Renal cortex interstitium (tissue), 11 donors: ENCODE data around the gene DLX6. TPM values are rescaled to one million over a fixed set of nuclear protein-coding genes. Genes with fewer than 3 reads are reported as not detected.
"Not testable (repeated sequence)": the region's sequence is repeated elsewhere in the genome, so short reads cannot be mapped to it uniquely, and the experiment has no call there.

Experiments used
- DNase-seq, 11 donors: peaks; one replicate each; pipeline ENCODE4 v3.0.0-alpha.2; 2013; ENCODE audit warnings: low read depth in 9 of 11, low spot score in 4 of 11; ENCODE audit errors: extremely low read depth in 1 of 11
- polyA plus RNA-seq, 3 donors: library from polyadenylated mRNA; unstranded; fragments of 120-200 nt; gene quantifications; one replicate each; pipeline ENCODE4 v1.2.1, GENCODE V29; 2013; ENCODE audit not compliant: insufficient read length in 3 of 3

DLX6 gene
- polyA plus RNA-seq, 3 donors, result not detected

DNA sequence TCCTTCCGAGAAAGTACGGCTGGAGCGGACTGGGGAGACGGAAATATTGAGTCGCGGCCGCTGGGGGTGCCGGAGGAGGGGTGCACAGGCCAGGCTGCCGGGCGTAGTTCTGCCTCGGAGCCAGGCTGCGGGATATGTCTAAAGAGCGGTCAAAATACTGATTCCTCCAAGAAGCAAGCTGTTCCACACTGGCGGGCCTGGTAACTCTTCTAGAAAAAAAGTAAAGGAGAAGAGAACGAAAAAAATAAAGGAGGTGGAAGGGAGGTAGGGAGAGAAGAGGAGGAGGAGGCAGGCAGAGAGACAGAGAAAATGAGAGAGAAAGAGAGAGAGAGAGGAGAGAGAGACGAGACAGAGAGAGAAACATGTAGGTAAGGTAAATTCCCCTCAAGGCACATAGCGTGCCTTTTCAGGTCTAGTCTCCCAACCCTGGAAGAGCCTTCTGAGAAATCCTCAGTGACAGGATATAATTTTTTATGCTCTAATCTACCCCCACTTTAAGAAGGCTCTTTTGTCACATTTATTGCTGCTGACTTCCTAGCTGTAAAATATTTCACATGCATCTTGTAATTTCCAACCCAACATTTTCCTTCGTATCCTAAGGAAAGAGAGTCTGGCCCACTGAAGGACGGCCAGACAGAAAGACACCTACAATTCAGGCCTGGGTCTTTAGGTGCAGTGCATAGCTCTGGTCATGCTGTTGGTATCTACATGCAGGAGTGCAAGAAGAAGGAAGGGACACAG is 13.6 kb downstream of the DLX6 start:
- DNase-seq, result no peak

DNA sequence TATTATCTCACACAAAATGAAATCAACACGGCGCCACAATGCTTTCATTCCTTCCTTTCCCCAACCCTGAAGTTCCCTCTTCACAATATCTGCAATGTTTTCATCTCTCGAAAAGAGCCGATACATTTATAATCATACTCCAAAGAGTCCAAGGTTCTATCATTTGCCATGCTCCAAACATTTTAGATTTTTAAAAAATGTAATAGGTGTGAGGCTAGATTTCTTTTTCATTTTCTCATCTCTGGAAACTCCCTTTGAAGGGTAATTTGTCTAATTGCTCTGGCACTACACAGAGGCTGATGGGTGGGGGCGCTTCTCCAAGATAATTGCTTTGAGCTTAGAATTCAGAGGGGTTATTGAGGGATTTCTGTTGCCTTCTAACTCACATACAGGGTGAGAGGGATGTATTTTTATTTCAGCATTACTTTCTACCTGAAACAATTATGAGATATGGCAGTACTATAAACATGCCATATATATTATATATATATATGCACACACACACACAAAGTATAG is 14.4 kb downstream of the DLX6 start:
- DNase-seq, result no peak

DNA sequence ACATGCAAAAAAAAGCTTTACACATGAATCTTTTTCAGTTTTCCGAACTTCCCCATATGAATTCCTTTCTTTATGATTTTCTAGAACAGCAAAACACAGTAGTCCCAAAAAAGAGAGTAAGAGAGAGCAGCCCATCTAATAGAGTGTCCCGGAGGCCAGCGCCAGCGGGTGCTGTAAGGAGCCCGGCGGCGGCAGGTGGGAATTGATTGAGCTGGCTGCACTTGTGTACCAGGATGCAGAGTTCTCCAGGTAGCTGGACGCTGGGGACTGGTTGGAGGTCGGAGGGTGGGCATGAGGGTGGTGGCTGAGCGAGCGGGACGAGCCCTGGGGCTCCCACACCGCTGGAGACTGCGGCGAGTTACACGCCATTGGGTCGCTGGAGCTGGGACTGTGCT is 15.2 kb downstream of the DLX6 start:
- no peak for DNase-seq

DNA sequence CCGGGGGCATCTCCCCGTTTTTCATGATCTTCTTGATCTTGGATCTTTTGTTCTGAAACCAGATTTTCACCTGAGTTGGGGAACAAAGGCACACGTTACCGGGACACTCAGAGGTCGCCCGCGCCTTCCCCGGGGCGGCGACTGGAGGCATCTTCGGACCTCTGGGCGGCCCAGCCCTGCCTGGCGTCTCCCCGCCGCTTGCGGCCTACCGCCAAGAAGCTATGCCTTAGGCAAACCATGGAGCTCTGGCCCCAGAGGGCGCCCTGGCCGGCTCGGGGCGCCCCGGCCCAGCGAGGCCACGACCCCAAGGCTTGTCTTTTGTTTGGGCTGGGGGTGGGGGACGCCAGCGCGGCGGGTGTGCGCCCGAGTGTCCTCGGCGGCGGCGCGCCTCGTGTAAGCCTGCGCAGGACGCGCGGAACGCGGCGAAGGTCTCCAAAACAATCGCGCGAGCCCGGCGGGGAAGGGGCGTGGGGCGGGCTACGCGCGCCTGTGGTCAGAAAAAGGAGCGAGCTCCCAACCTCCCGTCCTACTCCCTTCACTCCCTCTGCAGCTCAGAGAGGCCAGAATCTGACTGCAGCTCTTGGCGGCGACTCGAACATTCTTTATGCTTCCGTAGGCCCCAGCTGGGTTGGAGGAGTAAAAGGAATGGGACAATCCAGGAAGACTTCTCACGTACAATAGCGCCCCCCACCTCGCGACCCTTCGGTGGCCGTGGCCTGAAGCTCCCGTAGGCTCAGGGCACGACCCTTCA is 15.8 kb downstream of the DLX6 start:
- no peak for DNase-seq

DNA sequence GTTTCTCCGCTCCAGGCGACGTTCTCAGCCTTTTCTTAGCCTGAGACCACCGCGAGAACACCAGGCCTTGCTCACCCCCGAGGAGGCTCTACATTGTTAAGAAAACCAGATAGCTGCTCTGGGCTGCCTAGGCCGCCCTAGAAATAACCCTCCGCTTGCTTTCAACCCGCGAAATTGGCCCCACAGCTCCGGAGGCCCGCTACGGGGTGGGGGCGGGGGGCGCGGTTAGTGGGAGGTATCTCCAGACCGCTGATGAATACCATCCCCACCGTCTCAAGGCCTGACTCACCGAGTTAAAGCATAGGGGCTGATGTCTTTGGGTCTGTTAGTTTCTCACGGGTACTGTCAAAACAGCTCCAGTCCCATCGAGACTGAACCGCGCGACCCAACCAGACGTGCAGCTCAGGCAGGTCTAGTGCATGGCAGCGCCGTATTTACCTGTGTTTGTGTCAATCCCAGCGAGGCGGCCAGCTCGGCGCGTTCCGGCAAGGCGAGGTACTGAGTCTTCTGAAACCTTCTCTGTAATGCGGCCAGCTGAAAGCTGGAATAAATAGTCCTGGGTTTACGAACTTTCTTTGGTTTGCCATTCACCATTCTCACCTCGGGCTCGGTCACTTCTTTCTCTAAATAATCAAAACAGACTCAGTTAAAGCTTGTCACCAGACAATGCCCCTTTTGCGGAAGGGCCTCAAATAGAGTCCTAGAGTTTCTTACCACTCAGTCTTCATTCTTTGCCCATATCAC is 16.6 kb downstream of the DLX6 start:
- DNase-seq, result no peak

DNA sequence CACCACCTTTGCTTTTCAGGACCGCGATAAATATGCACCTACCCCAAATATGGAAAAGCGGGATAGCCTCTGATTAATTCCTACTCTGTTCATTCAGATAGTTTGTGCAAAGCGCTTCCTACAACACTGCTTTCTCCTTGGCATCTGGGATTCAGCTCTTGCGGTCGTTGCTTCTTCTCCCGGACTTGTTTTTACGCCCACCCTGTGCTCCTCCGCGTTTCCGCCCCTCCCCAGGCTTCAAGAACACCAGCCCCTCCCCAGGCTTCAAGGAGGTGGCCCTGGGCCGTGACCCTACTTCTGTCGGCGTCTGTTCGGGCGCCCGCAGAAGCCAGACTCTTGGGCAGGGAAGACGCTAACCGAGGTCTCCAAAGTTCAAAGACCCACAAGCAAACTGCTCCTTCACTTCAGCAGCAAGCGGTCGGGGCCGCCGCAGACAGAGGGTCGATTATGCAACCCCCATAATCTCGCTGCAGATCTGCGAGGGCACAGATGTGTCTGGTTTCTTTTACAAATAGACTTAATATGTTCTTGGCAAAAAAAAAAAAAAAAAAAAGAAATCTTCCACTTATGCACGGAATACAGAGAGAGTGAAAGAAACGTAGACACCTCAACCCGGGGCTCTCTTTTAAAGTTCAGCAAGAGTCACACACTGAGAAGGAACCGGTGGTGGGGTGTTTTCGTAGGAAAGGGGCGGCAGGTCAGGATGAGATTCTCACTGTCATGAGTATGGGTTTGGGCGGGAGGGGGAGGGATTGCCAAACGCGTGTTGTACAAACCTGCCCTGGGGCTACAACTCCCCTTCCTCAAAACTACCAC is 17.3 kb downstream of the DLX6 start:
- no peak for DNase-seq

DNA sequence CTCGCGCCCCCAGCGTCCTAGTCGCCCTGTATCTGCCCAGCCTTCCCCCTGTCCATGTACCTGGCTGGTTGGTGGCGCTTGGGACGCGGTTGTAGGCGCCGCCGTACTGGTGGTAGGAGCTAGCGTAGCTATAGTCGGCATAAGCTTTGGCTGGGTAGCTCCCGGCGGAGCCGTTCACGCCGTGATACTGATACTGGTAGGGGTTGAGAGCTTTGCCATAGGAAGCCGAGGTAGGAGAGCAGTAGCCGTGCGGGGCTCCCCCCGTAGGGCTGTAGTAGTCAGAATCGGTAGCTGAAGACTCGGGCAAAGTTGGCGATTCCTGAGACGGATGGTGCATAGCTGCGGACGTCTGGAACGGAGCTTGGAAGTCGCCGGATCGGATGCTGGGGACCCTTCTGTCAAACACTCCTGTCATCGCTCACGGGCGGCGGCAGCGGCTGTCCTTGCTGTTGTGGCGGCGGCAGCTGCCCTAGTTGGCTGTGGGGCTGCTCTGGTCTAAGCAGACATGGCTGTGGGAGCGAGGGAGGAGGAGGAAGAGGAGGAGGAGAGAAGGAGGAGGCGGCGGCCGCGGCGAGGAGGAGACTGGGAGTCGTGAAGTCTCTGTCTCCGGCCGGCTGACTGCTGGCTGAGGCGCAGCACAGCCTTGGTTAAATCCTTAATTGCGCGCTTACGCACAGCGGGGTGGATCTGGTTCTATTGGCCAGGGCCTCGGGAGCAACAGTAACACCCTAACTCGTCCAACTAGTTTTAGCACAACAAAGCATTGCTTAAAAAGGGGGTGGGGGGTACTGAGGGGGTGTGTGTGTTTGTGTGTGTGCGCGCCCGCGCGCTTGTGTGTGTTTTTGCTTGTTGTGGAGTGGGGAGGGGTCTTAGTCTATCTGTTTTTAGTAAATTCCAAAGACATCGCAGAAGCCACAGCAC is 19.1 kb downstream of the DLX6 start, which contains the start of gene DLX5:
Gene DLX5, minus strand, starts transcription at position 623 of the 921 bp plus-strand sequence. Its CDS starts 208 bp downstream, at position 415.
- DNase-seq, result no peak

DNA sequence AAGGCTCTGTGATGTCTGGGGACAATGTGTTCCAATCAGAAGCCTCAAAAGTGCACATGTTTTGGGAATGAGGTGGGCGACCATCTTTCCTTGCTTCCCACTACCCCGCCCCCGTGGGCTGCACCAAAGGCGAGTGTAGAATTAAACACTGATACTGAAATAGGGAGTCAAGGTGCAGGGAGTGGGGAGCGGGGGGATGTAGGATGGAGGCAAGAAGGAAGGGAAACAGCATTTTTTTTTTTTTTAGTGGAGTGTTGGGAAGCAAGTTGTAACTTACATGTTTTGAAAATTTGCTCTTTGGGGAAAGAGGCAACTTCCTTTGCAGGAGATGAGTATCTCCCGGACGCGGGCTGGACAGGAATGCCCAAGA is 19.8 kb downstream of the DLX6 start:
- no peak for DNase-seq

DNA sequence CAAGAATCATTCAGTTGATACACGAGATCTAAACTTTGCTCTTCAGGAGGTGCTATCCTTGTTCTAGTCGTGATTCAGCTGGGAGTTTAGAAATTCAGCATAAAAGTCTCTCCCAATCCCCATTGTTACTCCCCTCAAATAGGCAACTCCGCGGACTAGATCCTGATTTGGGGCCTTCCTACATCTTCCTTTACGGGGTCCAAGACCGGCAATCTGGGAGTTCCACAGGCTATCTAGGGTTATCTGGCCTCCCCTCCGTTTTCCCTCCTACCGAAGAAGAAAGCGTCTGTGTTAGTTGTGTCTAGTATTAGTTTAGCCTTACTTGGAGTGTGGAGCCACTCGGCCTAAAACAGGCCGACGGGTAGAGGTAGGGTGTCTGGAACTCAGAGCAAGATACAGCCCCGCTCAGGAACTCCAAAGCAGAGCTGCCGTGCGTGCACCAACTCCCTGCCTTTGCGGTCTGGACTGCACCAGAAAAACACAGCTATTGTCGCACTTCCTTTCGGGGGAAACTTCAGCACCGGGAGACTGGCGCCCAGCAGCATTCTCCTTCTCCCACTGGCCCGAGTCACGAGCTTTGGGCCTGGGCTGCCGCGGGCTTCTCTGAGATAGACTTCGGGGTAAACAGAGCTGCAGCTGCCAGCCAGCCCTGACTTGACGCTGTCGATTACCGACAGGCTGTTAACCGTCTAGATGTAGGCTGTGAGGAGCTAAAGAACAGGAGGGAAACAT is 20.8 kb downstream of the DLX6 start:
- no peak for DNase-seq

DNA sequence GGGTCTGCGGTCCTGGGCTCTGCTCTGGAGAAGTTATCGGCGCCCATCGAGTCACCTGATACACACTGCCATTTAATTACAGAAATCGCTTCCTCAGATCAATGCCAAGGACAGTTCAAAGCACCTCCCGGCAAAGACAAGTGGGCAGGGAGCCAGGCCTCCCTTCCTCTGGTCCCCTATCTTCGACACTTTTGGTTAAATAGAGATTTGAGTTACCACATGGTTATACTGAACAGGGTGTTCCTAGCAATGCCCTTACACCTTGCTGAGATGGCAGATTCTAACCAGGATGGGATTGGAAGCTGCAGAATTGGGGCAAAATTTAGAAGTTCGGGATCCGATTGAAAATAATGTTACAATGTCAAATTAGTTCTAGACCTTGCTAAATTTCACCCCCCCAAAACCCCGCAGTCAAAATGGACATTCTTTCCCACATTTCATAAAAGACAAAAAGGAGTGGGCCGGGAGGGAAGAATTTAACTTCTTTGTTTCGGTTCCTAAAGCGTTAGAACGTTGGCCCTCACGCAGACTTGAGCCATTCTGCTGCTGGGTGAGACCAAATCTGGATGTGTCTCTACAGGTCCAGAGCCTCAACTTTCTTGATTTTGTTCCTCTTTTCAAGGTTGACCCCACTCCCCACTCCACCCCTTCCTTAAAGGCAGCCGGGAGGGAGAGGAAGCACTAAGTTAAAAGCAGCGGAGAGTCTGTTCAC is 21.5 kb downstream of the DLX6 start:
- no peak for DNase-seq

GRCh38 chr7:97027427-97028234 is 22.3 kb downstream of the DLX6 start:
- peak in 7 of 11 donors; percentile 46 to 77 (median 72) for DNase-seq

- not testable (repeated sequence) for DNase-seq
Observed at GRCh38 chr7:97034213-97034852, 29.0 kb downstream of the DLX6 start.

- DNase-seq, result no peak
Observed at GRCh38 chr7:97039374-97040065, 34.2 kb downstream of the DLX6 start.

- DNase-seq, result no peak
Observed at GRCh38 chr7:97043281-97043680, 37.9 kb downstream of the DLX6 start.
